K562 (cell line): ENCODE data around the gene PITPNC1. TPM values are rescaled to one million over a fixed set of nuclear protein-coding genes. Genes with fewer than 3 reads are reported as not detected.

Source experiments
- ATAC-seq: fragments of 200-7000 bp; cut with Tn5 transposase; 3 replicates; pipeline ENCODE4 v1.9.1; 2020; ENCODE audit warnings: moderate library complexity
- BruUV-seq: library from RNA; stranded (reverse); fragments of 400-500 nt; replicated peaks from 2 replicates; lab custom pipeline; 2021; lab: Mats Ljungman, UMichigan
- CTCF ChIA-PET: fragments of 300-600 bp; formaldehyde crosslinking; extraction: SDS; loops from one replicate; lab custom pipeline; 2021; ENCODE audit warnings: low intra/inter-chr PET ratio; lab: Yijun Ruan, JAX
- POLR2A ChIA-PET: fragments of 300-600, 350-650 bp; sonication (Branson Sonifier 250); formaldehyde crosslinking; extraction: SDS; loops from one replicate; lab custom pipeline; 2021; ENCODE audit warnings: antibody characterized with exemption, inconsistent platforms; lab: Yijun Ruan, JAX
- DNase-seq, 4 experiments: peaks; one replicate each; pipeline versions ENCODE4 v3.0.0 to v3.0.0-alpha.2; 2011 to 2018; ENCODE audit warnings: low spot score in 3 of 4, mixed read lengths in 3 of 4; ENCODE audit errors: extremely low read depth in 1 of 4
- FAIRE-seq: peaks from 2 replicates; lab custom pipeline; 2011; peaks lifted over from hg19 to GRCh38; lab: Jason Lieb, UNC
- H2AFZ ChIP-seq: 2 replicates; pipeline ENCODE4 v1.6.0; 2011; ENCODE audit warnings: low read depth, low read length, control low read depth, inconsistent platforms
- H3K27ac ChIP-seq: fragments of 200-600 bp; 3 replicates; pipeline ENCODE4 v1.8.0; 2011; ENCODE audit warnings: low read depth, mild to moderate bottlenecking, control low read depth, inconsistent platforms, low read length, moderate library complexity, mixed read lengths; ENCODE audit errors: extremely low read depth
- H3K27me3 ChIP-seq, 2 experiments: fragments of 300-600 bp in 1 of 2; 2 replicates in 1 of 2; 3 replicates in 1 of 2; pipeline versions ENCODE4 v1.6.0 to v1.8.0; 2011; ENCODE audit warnings: inconsistent platforms in 2 of 2, low read length in 2 of 2, mild to moderate bottlenecking in 1 of 2, mixed read lengths in 1 of 2, moderate library complexity in 1 of 2; ENCODE audit not compliant: control insufficient read depth in 2 of 2, insufficient read depth in 2 of 2
- H3K36me3 ChIP-seq: fragments of 300-600 bp; 3 replicates; pipeline ENCODE4 v1.8.0; 2011; ENCODE audit warnings: mild to moderate bottlenecking, low read length, inconsistent platforms; ENCODE audit not compliant: control insufficient read depth, insufficient read depth
- H3K4me1 ChIP-seq, 2 experiments: fragments of 200-600 bp in 1 of 2; replicated peaks in 1 of 2; 2 replicates in 1 of 2; 3 replicates in 1 of 2; pipeline versions ENCODE4 v1.5.1 to v1.8.0; 2011; ENCODE audit warnings: inconsistent platforms in 2 of 2, low read length in 2 of 2, mild to moderate bottlenecking in 1 of 2, mixed read lengths in 1 of 2, moderate library complexity in 1 of 2; ENCODE audit not compliant: control insufficient read depth in 2 of 2, insufficient read depth in 2 of 2
- H3K4me2 ChIP-seq: 2 replicates; pipeline ENCODE4 v1.6.1; 2011; ENCODE audit warnings: low read length, control low read depth, inconsistent platforms, mixed read lengths; ENCODE audit not compliant: insufficient read depth
- H3K4me3 ChIP-seq: fragments of 200-600 bp; sonication (generic), shearing (Covaris generic); 2 replicates; pipeline ENCODE4 v1.5.1; 2016; ENCODE audit warnings: control low read depth, inconsistent platforms
- H3K79me2 ChIP-seq: fragments of 200-600 bp; 3 replicates; pipeline ENCODE4 v1.8.0; 2011; ENCODE audit warnings: low read length, inconsistent platforms; ENCODE audit not compliant: control insufficient read depth, insufficient read depth
- H3K9ac ChIP-seq, 2 experiments: 2 replicates each; pipeline versions ENCODE4 v1.6.0 to v1.6.1; 2011; ENCODE audit warnings: low read depth in 2 of 2, low read length in 2 of 2, control low read depth in 1 of 2, inconsistent platforms in 1 of 2, mild to moderate bottlenecking in 1 of 2, mixed read lengths in 1 of 2; ENCODE audit not compliant: insufficient read depth in 1 of 2
- H3K9me1 ChIP-seq: one replicate; pipeline ENCODE4 v1.6.0; 2011; ENCODE audit warnings: inconsistent platforms, mild to moderate bottlenecking, low read length, moderate library complexity; ENCODE audit not compliant: control insufficient read depth, insufficient read depth
- H3K9me3 ChIP-seq: replicated peaks from 2 replicates; pipeline ENCODE4 v1.5.1; 2011; ENCODE audit warnings: low read depth, low read length, inconsistent platforms; ENCODE audit not compliant: control insufficient read depth, insufficient read depth
- H4K20me1 ChIP-seq: replicated peaks from 2 replicates; pipeline ENCODE4 v1.6.1; 2011; ENCODE audit warnings: low read length, inconsistent platforms, mixed read lengths; ENCODE audit not compliant: control insufficient read depth, insufficient read depth
- ARID2 ChIP-seq: fragments of 450-650 bp; IDR thresholded peaks from 2 replicates; pipeline ENCODE4 v1.6.1; 2017; ENCODE audit warnings: antibody characterized with exemption, mild to moderate bottlenecking
- BRD9 ChIP-seq: fragments of 450-650 bp; IDR thresholded peaks from 2 replicates; pipeline ENCODE4 v1.6.1; 2018; ENCODE audit warnings: low read depth; ENCODE audit not compliant: partially characterized antibody
- CBX3 ChIP-seq, 2 experiments: IDR thresholded peaks; 1 replicate in 1 of 2; 2 replicates in 1 of 2; pipeline ENCODE4 v1.6.1; 2012; ENCODE audit warnings: inconsistent platforms in 2 of 2, low read length in 2 of 2, borderline replicate concordance in 1 of 2, control low read depth in 1 of 2
- EP300 ChIP-seq: IDR thresholded peaks from 2 replicates; pipeline ENCODE4 v1.6.1; 2012; ENCODE audit warnings: low read length, improper control_type of control experiment
- KLF1 ChIP-seq: fragments of 450-650 bp; IDR thresholded peaks from 2 replicates; pipeline ENCODE4 v1.6.1; 2016; ENCODE audit warnings: missing genetic modification characterization, missing compliant biosample characterization
- NFYB ChIP-seq: IDR thresholded peaks from 2 replicates; pipeline ENCODE4 v1.6.1; 2011; ENCODE audit warnings: mild to moderate bottlenecking, moderate library complexity; ENCODE audit not compliant: insufficient read length; ENCODE audit errors: extremely low read depth
- NR3C1 ChIP-seq: sonication (generic); formaldehyde crosslinking; IDR thresholded peaks from 2 replicates; pipeline ENCODE4 v1.8.1; 2022; ENCODE audit warnings: missing genetic modification reagents
- PML ChIP-seq: IDR thresholded peaks from 2 replicates; pipeline ENCODE4 v1.6.1; 2012; ENCODE audit warnings: low read length, inconsistent platforms
- PPARD ChIP-seq: fragments of 250-450 bp; sonication (Bioruptor Pico); IDR thresholded peaks from 2 replicates; pipeline ENCODE4 v1.8.0; 2022; ENCODE audit warnings: inconsistent platforms, mild to moderate bottlenecking, moderate library complexity
- STAT5B ChIP-seq: fragments of 250-450 bp; sonication (Bioruptor Pico); IDR thresholded peaks from 2 replicates; pipeline ENCODE4 v1.8.0; 2021; ENCODE audit warnings: mild to moderate bottlenecking, inconsistent platforms
- ZNF124 ChIP-seq: sonication (generic); formaldehyde crosslinking; IDR thresholded peaks from 2 replicates; pipeline ENCODE4 v1.8.1; 2022; ENCODE audit warnings: missing genetic modification reagents
- ZNF23 ChIP-seq: fragments of 250-450 bp; sonication (Bioruptor Pico); IDR thresholded peaks from 2 replicates; pipeline ENCODE4 v1.4.0; 2020; ENCODE audit warnings: mild to moderate bottlenecking
- ZNF436 ChIP-seq: fragments of 250-450, 450-650 bp; sonication (Bioruptor Pico); formaldehyde crosslinking; IDR thresholded peaks from 2 replicates; pipeline ENCODE4 v1.7.0; 2020; ENCODE audit warnings: mild to moderate bottlenecking
- ZNF696 ChIP-seq: fragments of 250-450 bp; sonication (Bioruptor Pico); conservative IDR thresholded peaks from 2 replicates; pipeline ENCODE4 v1.4.0; 2020; ENCODE audit warnings: mild to moderate bottlenecking, moderate library complexity
- WGBS: fragments of 100-300 bp; shearing (Covaris generic); methylation state at CpG from one replicate; pipeline ENCODE4 v1.1.6; 2016; ENCODE audit warnings: low coverage, mixed read lengths; ENCODE audit not compliant: insufficient coverage; ENCODE audit errors: missing lambda C conversion rate; 5-methylcytosine and 5-hydroxymethylcytosine counted together
- in situ Hi-C: fragments of 300-500 bp; cut with MboI; formaldehyde crosslinking; loops from 4 replicates; pipeline ENCODE4 v1.15.0; 2018; ENCODE audit warnings: inconsistent platforms, mixed read lengths
- intact Hi-C: fragments of 100-400 bp; cut with micrococcal nuclease; formaldehyde crosslinking; loops from 2 replicates; pipeline ENCODE4 v1.14.2; 2022
- polyA plus RNA-seq, 8 experiments: library from polyadenylated mRNA; depleted of rRNA in 4 of 8; stranded (reverse) in 5 of 8; unstranded in 3 of 8; fragments of >200 nt; fragmentation: Nextera tagmentation in 2 of 8; fragmentation: Illumina TruSeq in 1 of 8; extraction: Ambion mirVana in 2 of 8; extraction: Trizol in 1 of 8; gene quantifications; 2 replicates each; pipeline versions ENCODE4 v1.2.1 to v1.2.3, GENCODE V29; 2011 to 2014; ENCODE audit warnings: inconsistent platforms in 1 of 8, missing spikeins in 1 of 8
- total RNA-seq, 7 experiments: library from RNA; depleted of rRNA in 6 of 7; stranded (reverse); fragments of >200 nt in 6 of 7; fragmentation: Illumina TruSeq in 2 of 7; extraction: Trizol in 2 of 7; gene quantifications; 2 replicates each; pipeline versions ENCODE4 v1.2.1 to v1.2.3, GENCODE V29; 2011 to 2021; ENCODE audit warnings: low replicate concordance in 1 of 7

The PITPNC1 gene
- total and polyA plus RNA-seq, 9 of the 15 experiments (the other 6 are each of a cell fraction or from before 2014, with no cell fraction given): 0.11 to 1.1 (median 0.65) TPM

- DNase-seq (no peak), FAIRE-seq (no peak), ATAC-seq (no peak)
- no peak overlapping the region for H3K9ac ChIP-seq
- intact Hi-C loops (no loop called here), in situ Hi-C loops (no loop called here)
- H3K27ac ChIP-seq: no peak overlapping the region
- H3K9me1 ChIP-seq: no peaks in the 10 kb centered on the region
- no peak overlapping the region for H3K4me2 ChIP-seq
- H2AFZ ChIP-seq: no peak overlapping the region
- WGBS: 3% methylated on average over 6 of the region's 6 CpGs
- H3K27me3 ChIP-seq: peaks cover 10 to 24% of the 10 kb centered on the region in 2 experiments; a peak in 4 of 5 replicates
- CTCF ChIA-PET: no interaction called here
- BruUV-seq: no TSS peak
- H3K4me1 ChIP-seq: no peaks in the 10 kb centered on the region
- POLR2A ChIA-PET: interaction anchor here (0.6 kb wide), 1 partner anchor 491 kb away, joined by 3 read pairs; the partner anchor contains the start of gene KPNA2
- H3K36me3 ChIP-seq: no peaks in the 10 kb centered on the region
- H3K9me3 ChIP-seq: no peaks in the 10 kb centered on the region
- H3K79me2 ChIP-seq: no peaks in the 10 kb centered on the region
- no peak for TF ChIP-seq NR3C1
- no peak for TF ChIP-seq KLF1 (tag)
- no peak for TF ChIP-seq ZNF23 (CRISPR knock-in tag)
- no peak for TF ChIP-seq CBX3 (IDR thresholded peaks at IDR 0.05; ENCODE audit: borderline replicate concordance in 1 of 2, low read length in 2 of 2)
- TF ChIP-seq PML: no peak
- TF ChIP-seq NFYB: no peak
- no peak for TF ChIP-seq ARID2
- no peak for TF ChIP-seq ZNF124 (CRISPR knock-in tag)
- no peak for TF ChIP-seq BRD9
- no peak for TF ChIP-seq STAT5B (CRISPR knock-in tag)
- TF ChIP-seq EP300: no peak
- TF ChIP-seq ZNF436 (CRISPR knock-in tag): no peak
- no peak for TF ChIP-seq PPARD (CRISPR knock-in tag)
- TF ChIP-seq ZNF696 (CRISPR knock-in tag): no peak
- TF ChIP-seq, all 486 proteins: peak for 0
- Histone ChIP-seq H3K4me3 (no peak overlapping the region), H4K20me1 (no peaks in the 10 kb centered on the region)
Observed at GRCh38 chr17:67544364-67544955, 167.4 kb downstream of the PITPNC1 start.
